Lower lobe of right lung (tissue), 2 donors: ENCODE data around the gene RAET1L. TPM values are rescaled to one million over a fixed set of nuclear protein-coding genes. Genes with fewer than 3 reads are reported as not detected.
"Not testable (repeated sequence)": the region's sequence is repeated elsewhere in the genome, so short reads cannot be mapped to it uniquely, and the experiment has no call there.

Experiments used
- ATAC-seq, 2 donors: fragments of 200-7000 bp; cut with Tn5 transposase; one replicate each; pipeline ENCODE4 v1.9.1; 2020 to 2022; ENCODE audit warnings: mild to moderate bottlenecking in 2 of 2, moderate library complexity in 2 of 2
- DNase-seq: peaks from one replicate; pipeline ENCODE4 v3.0.0-alpha.2; 2020
- H3K27ac ChIP-seq: fragments of 200-600 bp; one replicate; pipeline ENCODE4 v1.8.0; 2022
- H3K27me3 ChIP-seq: fragments of 200-600 bp; one replicate; pipeline ENCODE4 v1.8.0; 2022; ENCODE audit warnings: low read depth
- H3K36me3 ChIP-seq: fragments of 200-600 bp; one replicate; pipeline ENCODE4 v1.8.0; 2022; ENCODE audit warnings: mild to moderate bottlenecking
- H3K4me1 ChIP-seq: fragments of 200-600 bp; one replicate; pipeline ENCODE4 v1.8.0; 2022
- H3K4me3 ChIP-seq: fragments of 200-600 bp; one replicate; pipeline ENCODE4 v1.8.0; 2022; ENCODE audit warnings: mild to moderate bottlenecking
- H3K9me3 ChIP-seq: fragments of 200-600 bp; one replicate; pipeline ENCODE4 v1.8.0; 2022
- intact Hi-C: fragments of 100-400 bp; cut with DNase I; formaldehyde crosslinking; loops from one replicate; pipeline ENCODE4 v1.11.0; 2022
- total RNA-seq: library from RNA; stranded (reverse); fragmentation: NEBNext Ultra II Directional; extraction: Animal tissue kit (Norgen Biotek cat#: 25700); gene quantifications from one replicate; pipeline ENCODE4 v1.2.1, GENCODE V29; 2021
- TF ChIP-seq, protein P1 (sequence below): fragments of 200-600 bp; IDR thresholded peaks from one replicate; pipeline ENCODE4 v1.8.0; 2022; ENCODE audit warnings: antibody characterized with exemption, mild to moderate bottlenecking
- donor health status: DM: no; HTN: yes; CAD: no; lungs with severe emphysema.

The RAET1L gene
- total RNA-seq, 1 donor from 2014 or later = not detected

GRCh38 chr6:149991838-149992237 lies 33.5 kb downstream of the RAET1L start:
- ATAC-seq (no peak), DNase-seq (no peak)
- TF ChIP-seq, protein P1, sequence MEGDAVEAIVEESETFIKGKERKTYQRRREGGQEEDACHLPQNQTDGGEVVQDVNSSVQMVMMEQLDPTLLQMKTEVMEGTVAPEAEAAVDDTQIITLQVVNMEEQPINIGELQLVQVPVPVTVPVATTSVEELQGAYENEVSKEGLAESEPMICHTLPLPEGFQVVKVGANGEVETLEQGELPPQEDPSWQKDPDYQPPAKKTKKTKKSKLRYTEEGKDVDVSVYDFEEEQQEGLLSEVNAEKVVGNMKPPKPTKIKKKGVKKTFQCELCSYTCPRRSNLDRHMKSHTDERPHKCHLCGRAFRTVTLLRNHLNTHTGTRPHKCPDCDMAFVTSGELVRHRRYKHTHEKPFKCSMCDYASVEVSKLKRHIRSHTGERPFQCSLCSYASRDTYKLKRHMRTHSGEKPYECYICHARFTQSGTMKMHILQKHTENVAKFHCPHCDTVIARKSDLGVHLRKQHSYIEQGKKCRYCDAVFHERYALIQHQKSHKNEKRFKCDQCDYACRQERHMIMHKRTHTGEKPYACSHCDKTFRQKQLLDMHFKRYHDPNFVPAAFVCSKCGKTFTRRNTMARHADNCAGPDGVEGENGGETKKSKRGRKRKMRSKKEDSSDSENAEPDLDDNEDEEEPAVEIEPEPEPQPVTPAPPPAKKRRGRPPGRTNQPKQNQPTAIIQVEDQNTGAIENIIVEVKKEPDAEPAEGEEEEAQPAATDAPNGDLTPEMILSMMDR = no peak
- no peaks in the 10 kb centered on the region for H3K36me3 ChIP-seq
- H3K27me3 ChIP-seq = peaks cover 95% of the 10 kb centered on the region
- H3K9me3 ChIP-seq = no peaks in the 10 kb centered on the region
- H3K27ac ChIP-seq = no peak overlapping the region
- intact Hi-C loops = no loop called here
- peaks cover 21% of the 10 kb centered on the region for H3K4me1 ChIP-seq
- no peak overlapping the region for H3K4me3 ChIP-seq

DNA sequence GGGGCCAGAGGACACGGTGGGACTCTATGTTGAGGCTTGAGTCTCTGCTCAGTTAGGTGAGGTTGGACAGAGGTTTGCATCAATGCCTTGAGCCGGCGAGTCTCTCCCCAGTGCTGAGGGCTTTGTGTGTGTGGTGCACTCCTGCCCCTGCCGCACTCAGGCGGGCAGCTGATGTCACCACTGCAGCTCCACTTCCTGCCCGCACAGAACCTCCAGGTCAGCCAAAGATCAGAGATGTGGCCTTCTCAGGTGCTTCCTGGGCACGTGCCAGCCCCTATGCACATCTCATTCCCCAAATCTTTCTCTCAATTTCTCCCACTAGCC lies 33.9 kb downstream of the RAET1L start:
- H3K9me3 ChIP-seq, DNase-seq, intact Hi-C loops, H3K4me3 ChIP-seq, H3K27ac ChIP-seq, H3K36me3 ChIP-seq: not testable (repeated sequence)
- Histone ChIP-seq H3K27me3 (peaks cover 96% of the 10 kb centered on the region), H3K4me1 (peaks cover 21% of the 10 kb centered on the region)
- peak in 1 of 2 donors; percentile 61 for ATAC-seq

DNA sequence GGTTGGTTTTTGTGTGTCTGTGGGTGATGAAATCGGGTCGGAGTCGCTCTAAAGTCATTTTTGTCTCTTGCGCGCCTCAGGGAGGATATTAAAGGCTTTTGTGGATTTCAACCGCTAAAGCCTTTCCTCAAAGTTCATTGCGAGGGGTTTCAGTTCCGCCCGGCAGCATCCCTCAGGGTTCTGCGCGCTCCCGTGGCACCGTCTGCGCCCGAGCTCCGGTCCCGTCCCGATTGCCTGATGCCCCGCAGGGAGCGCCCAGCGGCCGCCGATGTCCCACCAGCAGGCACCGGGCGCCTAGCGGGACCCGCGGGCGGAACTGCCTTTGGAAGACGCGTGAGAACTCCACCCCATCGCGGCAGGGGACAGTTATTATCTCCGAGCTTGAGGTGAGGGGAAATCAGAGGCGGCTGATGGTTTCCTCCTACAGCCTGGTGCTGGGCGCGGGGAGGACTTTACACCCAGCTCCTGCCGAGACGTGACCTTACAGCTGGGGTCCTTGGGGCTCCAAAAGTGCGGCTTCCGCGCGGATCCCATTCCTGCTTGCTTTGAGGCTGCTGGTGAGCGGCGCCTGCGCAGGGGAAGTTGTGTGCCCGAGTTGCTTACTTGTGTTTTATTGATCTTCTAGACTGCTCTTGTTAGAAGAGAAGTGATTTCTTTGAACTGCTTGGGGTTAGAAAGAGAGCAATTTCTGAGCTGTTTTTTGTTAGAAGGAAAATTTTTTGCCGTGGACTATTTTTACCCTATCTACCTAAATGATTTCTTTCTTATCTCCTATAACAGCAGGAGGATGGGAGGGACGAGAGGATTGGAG lies 34.5 kb downstream of the RAET1L start:
- DNase-seq = no peak
- H3K9me3 ChIP-seq = no peaks in the 10 kb centered on the region
- intact Hi-C loops = no loop called here
- peak overlapping the region; percentile 41 for H3K4me3 ChIP-seq
- H3K27me3 ChIP-seq = peaks cover 98% of the 10 kb centered on the region
- ATAC-seq = peak; percentile 36 to 40
- TF ChIP-seq, protein P1 = no peak
- H3K4me1 ChIP-seq = peaks cover 21% of the 10 kb centered on the region
- H3K27ac ChIP-seq = no peak overlapping the region
- no peaks in the 10 kb centered on the region for H3K36me3 ChIP-seq

DNA sequence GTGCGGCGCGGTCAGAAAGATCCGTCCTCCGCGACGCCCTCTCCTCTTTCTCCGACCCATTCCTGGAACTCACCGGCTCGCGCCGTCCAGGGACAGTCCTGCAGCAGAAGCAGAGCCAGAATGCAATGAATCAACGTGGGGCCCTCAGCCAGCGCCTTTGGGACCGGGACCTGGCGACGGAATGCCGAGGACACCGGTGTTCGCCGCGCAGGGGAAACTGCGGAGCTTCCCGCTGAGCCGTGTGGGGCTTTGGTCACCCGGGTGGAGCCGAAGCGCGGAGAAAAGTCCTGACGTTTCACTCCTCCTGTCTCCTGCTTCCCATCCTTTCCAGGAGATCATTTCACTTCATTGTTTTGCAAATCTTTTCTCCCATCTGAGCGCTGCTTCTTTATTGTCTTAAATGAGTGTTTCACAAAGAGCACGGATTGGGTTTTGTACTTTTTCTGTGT lies 35.1 kb downstream of the RAET1L start:
- intact Hi-C loops = no loop called here
- H3K4me3 ChIP-seq = peak overlapping the region; percentile 41
- peak in 1 of 2 donors; percentile 34 for ATAC-seq
- TF ChIP-seq, protein P1 = no peak
- H3K27me3 ChIP-seq = peaks cover 98% of the 10 kb centered on the region
- H3K27ac ChIP-seq = no peak overlapping the region
- DNase-seq = no peak
- peaks cover 21% of the 10 kb centered on the region for H3K4me1 ChIP-seq
- no peaks in the 10 kb centered on the region for H3K9me3 ChIP-seq
- no peaks in the 10 kb centered on the region for H3K36me3 ChIP-seq

DNA sequence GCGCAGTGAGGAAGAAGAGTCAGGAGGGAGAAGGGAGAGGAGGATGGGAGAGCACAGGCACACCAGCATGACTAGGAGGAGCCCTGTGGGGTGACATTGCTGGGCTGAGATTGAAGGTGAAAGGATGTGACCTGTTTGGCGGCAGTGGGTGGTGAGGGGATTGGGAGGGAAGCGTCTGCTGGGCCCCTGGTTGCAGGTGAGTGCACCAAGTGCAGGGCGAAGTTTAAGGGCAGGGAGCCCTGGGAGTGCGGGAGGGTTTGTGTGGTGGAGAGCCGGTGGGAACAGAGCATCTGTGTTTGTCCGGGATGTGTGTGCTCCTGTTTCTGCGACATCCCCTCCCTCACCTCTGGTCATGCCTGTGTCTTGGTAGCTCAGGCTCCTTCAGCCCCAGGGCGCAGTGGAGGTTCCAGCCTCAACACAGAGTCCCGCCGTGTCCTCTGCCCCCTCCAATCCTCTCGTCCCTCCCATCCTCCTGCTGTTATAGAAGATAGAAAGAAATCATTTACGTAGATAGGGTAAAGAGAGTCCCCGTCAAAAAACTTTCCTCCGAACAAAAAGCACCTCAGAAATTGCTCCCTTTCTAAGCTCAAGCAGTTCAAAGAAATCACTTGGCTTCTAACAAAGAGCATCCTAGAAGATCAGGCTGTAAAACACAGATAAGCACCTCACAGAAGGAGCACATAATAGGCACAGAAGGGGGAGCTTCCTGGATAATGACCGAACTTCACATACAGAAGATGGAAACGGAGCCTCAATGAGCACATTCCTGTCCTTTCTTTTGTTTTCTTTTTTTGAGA lies 36.6 kb downstream of the RAET1L start:
- Histone ChIP-seq H3K4me3 (no peak overlapping the region), H3K27ac (no peak overlapping the region), H3K27me3 (peaks cover 93% of the 10 kb centered on the region), H3K4me1 (peaks cover 21% of the 10 kb centered on the region), H3K9me3 (no peaks in the 10 kb centered on the region), H3K36me3 (no peaks in the 10 kb centered on the region)
- DNase-seq (no peak), ATAC-seq (no peak)
- TF ChIP-seq, protein P1 = no peak
- intact Hi-C loops = no loop called here
